NCI-H526 (cell line): Measurements from ENCODE around the gene ZFP3.
"Not testable (repeated sequence)": the region's sequence is repeated elsewhere in the genome, so short reads cannot be mapped to it uniquely, and the experiment has no call there.

Experiments
- DNase-seq, 2 experiments: peaks; one replicate each; lab custom pipeline; 2025; lab: John Stamatoyannopoulos, UW

ZFP3 gene

DNA sequence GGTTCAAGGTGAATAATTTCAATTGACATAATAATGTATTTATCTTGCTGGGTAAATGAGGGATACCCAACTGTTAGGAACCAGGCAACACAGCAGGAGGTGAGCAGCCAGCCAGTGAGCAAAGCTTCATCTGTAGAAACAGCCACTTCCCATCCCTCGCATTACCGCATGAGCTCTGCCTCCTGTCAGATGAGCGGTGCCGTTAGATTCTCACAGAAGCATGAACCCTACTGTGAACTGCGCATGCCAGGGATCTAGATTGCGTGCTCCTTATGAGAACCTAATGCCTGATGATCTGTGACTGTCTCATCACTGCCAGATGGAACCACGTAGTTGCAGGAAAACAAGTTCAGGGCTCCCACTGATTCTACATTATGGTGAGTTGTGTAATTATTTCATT is 46.6 kb downstream of the ZFP3 start:
- DNase-seq = not testable (repeated sequence)

DNA sequence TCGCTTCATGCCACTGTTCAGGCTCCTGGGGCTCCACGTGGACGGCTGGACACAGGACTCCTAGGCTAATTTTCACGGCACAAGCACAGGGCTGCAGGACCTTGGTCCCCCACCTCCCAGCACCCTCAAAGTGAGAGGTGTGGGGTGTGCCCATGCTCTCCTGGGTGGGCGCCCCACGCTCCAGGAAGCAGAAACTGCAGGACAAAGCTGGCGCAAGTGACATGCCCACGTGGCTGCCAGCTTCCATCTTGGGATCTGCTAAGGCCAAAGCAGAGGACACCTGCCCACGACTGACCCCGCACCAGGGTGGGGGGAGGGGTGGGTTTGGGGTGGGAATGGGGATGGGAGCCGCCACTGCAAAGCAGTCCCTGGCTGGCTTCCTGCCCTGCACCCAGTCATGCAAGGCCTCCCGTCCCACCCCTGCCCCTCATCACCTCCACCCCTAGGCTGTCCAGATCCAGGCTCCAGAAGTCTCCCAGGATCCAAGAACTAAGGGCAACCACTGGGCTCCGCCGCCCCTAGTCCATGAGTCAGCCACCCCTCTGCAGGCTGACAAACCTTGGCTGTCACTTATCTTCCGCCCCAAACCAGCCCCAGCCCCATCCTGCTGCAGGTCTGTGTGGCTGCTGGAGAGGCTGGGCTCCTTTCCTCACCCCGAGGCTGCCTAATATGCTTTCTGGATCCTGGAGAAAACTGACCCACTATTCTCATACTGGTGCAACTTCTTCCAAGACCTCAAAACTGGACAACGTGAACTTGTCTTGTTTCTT is 48.6 kb downstream of the ZFP3 start:
- DNase-seq = no peak

GRCh38 chr17:5127910-5128309 is 49.6 kb downstream of the ZFP3 start:
- DNase-seq = no peak

GRCh38 chr17:5128387-5128786 is 50.1 kb downstream of the ZFP3 start:
- DNase-seq = not testable (repeated sequence)

GRCh38 chr17:5128905-5129535 is 50.8 kb downstream of the ZFP3 start:
- DNase-seq = no peak

- DNase-seq = not testable (repeated sequence)
Measured at GRCh38 chr17:5129770-5130169, 51.5 kb downstream of the ZFP3 start.

GRCh38 chr17:5130261-5130660 is 52.0 kb downstream of the ZFP3 start:
- DNase-seq = not testable (repeated sequence)

GRCh38 chr17:5130687-5131086 is 52.4 kb downstream of the ZFP3 start:
- not testable (repeated sequence) for DNase-seq

- DNase-seq = no peak
Measured at GRCh38 chr17:5131146-5131715, 53.0 kb downstream of the ZFP3 start.

- not testable (repeated sequence) for DNase-seq
Measured at GRCh38 chr17:5131799-5132502, 53.7 kb downstream of the ZFP3 start.

GRCh38 chr17:5132503-5133225 is 54.4 kb downstream of the ZFP3 start:
- not testable (repeated sequence) for DNase-seq

- DNase-seq = no peak
Measured at GRCh38 chr17:5133311-5133710, 55.0 kb downstream of the ZFP3 start.

DNA sequence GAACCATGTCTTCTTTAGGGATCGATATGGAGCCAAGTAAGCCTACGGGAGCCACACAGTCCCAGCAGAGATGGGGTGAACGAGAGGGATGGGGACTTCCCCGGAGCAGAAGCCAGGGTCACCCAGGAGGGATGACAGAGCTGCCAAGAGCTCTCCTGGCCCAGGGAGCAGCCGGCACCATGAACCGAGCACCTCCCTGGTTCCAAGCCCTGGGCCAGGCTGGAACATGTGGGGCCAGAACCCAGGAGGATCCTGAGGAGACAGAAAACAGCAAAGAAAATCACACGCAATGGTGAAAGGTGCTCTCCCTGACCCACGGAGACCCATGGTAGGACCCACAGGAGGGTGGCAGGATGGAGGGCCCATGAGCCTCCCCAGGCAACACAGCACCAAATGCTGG is 55.7 kb downstream of the ZFP3 start:
- DNase-seq = not testable (repeated sequence)

DNA sequence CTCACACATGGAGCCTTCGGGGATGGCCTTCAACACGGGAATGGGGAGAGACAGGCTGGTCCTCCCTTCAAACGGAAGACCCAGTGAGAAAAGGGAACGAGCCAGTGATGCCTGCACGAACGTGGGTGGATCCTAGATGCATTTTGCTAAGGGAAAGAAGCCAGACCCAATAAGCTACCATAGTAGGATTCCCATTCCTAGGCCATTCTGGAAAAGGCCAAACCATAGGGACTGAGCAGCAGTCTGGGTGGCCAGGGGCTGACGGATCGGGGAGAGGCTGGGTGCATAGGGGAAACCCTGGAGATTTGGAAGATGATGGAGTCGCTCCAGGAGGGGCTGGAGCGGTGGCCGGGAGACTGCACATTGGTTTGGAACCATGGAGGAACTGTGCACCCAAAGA is 56.3 kb downstream of the ZFP3 start:
- DNase-seq = not testable (repeated sequence)

- DNase-seq = not testable (repeated sequence)
Measured at GRCh38 chr17:5135131-5135712, 57.0 kb downstream of the ZFP3 start.

DNA sequence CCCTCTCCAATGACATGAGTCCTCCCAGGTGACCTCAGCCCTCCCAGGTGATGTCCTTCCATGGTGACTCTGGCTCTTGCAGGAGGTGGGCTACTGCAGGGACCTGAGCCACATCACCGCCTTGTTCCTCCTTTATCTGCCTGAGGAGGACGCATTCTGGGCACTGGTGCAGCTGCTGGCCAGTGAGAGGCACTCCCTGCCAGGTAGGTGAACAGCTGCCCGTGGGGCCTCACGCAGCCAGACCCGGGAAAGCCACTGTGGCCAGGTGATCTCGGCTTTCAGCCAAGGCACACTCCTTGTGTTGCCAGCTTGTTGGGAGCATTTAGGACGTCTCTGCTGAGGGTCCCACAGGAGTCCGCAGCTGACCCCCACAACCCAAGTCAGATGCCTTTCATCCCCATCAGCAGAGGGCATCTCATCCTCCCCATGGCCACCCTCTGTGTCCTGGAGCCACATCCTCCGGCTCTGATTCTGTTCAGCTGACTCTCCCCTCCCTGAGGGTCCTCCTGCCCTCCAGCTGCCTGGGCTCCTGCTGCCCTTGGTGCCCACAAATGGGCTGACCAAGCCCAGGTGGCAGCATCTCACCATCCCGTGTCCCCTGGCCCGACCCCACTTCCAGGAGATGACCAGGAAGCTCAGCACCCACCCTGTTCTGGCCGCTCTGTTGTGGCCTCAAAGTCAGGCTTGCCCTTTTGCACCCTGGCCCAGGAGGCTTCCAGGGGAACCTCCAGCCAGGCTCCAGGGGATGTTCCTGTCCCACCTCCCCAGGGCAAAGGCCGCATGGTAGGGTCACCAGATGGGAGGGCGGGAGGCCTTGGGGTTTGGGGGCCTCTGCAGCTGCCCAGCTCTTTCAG is 57.7 kb downstream of the ZFP3 start:
- DNase-seq = no peak

DNA sequence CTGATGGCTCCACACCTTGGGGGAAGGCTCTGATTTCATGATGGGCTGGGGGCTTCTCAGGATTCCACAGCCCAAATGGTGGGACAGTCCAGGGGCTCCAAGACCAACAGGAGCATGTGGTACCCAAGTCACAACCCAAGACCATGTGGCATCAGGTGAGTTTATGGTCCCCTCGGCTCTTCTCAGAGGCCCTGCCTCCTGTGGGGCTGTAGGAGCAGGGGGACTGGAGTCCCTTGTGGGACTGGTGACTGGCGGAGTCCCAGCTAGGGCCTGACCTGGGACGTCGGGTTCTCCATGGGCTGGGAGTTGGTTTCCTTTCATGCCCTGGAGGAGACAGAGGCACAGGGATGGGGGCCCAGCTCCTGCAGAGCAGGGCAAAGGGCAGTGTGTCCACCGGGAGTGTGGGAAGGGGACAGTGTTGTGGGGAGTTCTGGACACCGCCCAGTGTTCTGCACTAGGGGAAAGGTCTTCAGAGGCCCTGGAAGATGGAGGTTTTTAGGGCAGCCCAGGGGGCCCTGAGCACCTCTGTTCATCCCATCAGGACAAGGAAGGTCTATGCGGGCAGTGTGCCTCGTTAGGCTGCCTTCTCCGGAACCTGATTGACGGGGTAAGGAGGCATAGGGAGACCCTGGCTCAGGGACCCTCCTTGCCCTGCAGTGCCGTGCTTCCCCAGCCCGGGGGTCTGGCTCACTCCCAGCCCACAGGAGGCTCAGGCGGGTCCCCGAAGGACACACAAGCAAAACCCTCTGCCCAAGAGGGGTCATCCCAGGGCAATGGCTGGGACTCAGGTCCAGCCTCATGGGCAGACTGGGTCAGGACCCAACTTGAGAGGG is 58.5 kb downstream of the ZFP3 start:
- not testable (repeated sequence) for DNase-seq

DNA sequence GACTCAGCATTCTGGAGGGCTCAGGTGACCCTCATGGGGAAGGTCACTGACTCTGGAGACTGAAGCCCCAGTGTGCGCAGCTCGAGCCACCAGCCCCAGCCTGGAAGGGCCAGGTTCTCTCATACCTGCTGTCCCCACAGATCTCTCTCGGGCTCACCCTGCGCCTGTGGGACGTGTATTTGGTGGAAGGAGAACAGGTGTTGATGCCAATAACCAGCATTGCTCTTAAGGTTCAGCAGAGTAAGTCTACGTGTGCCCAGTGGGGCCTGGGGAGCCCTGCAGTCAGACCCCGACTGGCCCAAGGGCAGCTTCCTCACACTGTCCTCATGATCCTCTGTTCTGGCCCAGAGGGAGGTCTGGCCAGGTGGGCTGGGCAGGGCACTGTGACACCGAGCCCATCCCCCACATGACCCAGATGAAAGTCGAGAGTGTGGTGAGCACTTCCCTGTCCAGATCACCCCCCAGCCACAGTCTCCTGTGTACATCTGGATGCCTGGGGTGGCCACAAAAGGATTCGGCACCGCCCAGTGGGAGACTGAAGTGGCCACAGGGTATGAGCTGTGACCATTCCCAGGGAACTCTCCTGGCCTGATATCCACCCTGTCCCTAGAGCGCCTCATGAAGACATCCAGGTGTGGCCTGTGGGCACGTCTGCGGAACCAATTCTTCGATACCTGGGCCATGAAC is 59.4 kb downstream of the ZFP3 start:
- DNase-seq = not testable (repeated sequence)

GRCh38 chr17:5138198-5138544 is 59.9 kb downstream of the ZFP3 start:
- not testable (repeated sequence) for DNase-seq
